Neural cell (in vitro differentiated cells): Measurements from ENCODE around the gene POLN. TPM values are rescaled to one million over a fixed set of nuclear protein-coding genes. Genes with fewer than 3 reads are reported as not detected.

Experiments
- H2AFZ ChIP-seq: fragments of 200-600, 300-800 bp; sonication (generic), shearing (Covaris generic); 2 replicates; pipeline ENCODE4 v1.6.0; 2014; ENCODE audit warnings: low read depth, mild to moderate bottlenecking, antibody characterized with exemption, low read length, moderate library complexity
- H3F3A ChIP-seq: fragments of 200-600 bp; shearing (Covaris generic); 2 replicates; pipeline ENCODE4 v1.6.1; 2016; ENCODE audit warnings: mild to moderate bottlenecking, moderate library complexity, mixed read lengths, antibody characterized with exemption, low read length; ENCODE audit not compliant: insufficient read depth, poor library complexity, severe bottlenecking
- H3K27ac ChIP-seq: fragments of 200-600, 300-800 bp; sonication (generic), shearing (Covaris generic); 2 replicates; pipeline ENCODE4 v1.5.1; 2014; ENCODE audit warnings: mild to moderate bottlenecking, low read length, moderate library complexity
- H3K27me3 ChIP-seq: fragments of 300-800, 200-600 bp; sonication (generic), shearing (Covaris generic); 2 replicates; pipeline ENCODE4 v1.6.0; 2014; ENCODE audit warnings: mild to moderate bottlenecking, low read depth, low read length, moderate library complexity; ENCODE audit not compliant: insufficient read depth
- H3K36me3 ChIP-seq: fragments of 300-800, 200-600 bp; sonication (generic), shearing (Covaris generic); 2 replicates; pipeline ENCODE4 v1.5.1; 2014; ENCODE audit warnings: mild to moderate bottlenecking, antibody characterized with exemption, low read length, moderate library complexity; ENCODE audit not compliant: insufficient read depth
- H3K4me2 ChIP-seq: fragments of 300-800, 200-600 bp; sonication (generic), shearing (Covaris generic); 2 replicates; pipeline ENCODE4 v1.6.0; 2014; ENCODE audit warnings: mild to moderate bottlenecking, low read length
- H3K4me3 ChIP-seq: fragments of 300-800, 200-600 bp; sonication (generic), shearing (Covaris generic); 2 replicates; pipeline ENCODE4 v1.5.1; 2014; ENCODE audit warnings: mild to moderate bottlenecking, low read length, moderate library complexity
- H3K79me2 ChIP-seq: fragments of 200-600 bp; shearing (Covaris generic); replicated peaks from 2 replicates; pipeline ENCODE4 v1.6.0; 2014; ENCODE audit warnings: mild to moderate bottlenecking, low read length, moderate library complexity; ENCODE audit not compliant: insufficient read depth
- H3K9ac ChIP-seq: fragments of 300-800, 200-600 bp; sonication (generic), shearing (Covaris generic); 2 replicates; pipeline ENCODE4 v1.6.1; 2016; ENCODE audit warnings: mild to moderate bottlenecking, low read length, mixed read lengths
- H3K9me2 ChIP-seq: fragments of 200-600 bp; shearing (Covaris generic); 2 replicates; pipeline ENCODE4 v1.6.1; 2016; ENCODE audit warnings: mild to moderate bottlenecking, low read length, mixed read lengths; ENCODE audit not compliant: insufficient read depth
- H3K9me3 ChIP-seq: fragments of 200-600, 300-800 bp; sonication (generic), shearing (Covaris generic); 2 replicates; pipeline ENCODE4 v1.6.1; 2016; ENCODE audit warnings: mild to moderate bottlenecking, mixed run types, low read length, moderate library complexity, mixed read lengths
- H4K20me1 ChIP-seq: fragments of 200-600 bp; shearing (Covaris generic); 2 replicates; pipeline ENCODE4 v1.6.1; 2016; ENCODE audit warnings: mild to moderate bottlenecking, mixed run types; ENCODE audit not compliant: insufficient read depth
- EP300 ChIP-seq: fragments of 450-650 bp; conservative IDR thresholded peaks from 2 replicates; pipeline ENCODE4 v1.6.1; 2014; ENCODE audit warnings: antibody characterized with exemption, mild to moderate bottlenecking, moderate library complexity; ENCODE audit not compliant: poor library complexity, severe bottlenecking
- EZH2 ChIP-seq: fragments of 200-600, 300-800 bp; shearing (Covaris generic), sonication (generic); IDR thresholded peaks from 2 replicates; pipeline ENCODE4 v1.6.1; 2014; ENCODE audit warnings: antibody characterized with exemption, low read length, borderline replicate concordance, mild to moderate bottlenecking; ENCODE audit not compliant: insufficient read depth, poor library complexity, severe bottlenecking
- MXI1 ChIP-seq: fragments of 450-650 bp; conservative IDR thresholded peaks from 2 replicates; pipeline ENCODE4 v1.6.1; 2014; ENCODE audit warnings: antibody characterized with exemption, mild to moderate bottlenecking; ENCODE audit not compliant: poor library complexity, severe bottlenecking
- POLR2AphosphoS5 ChIP-seq: IDR thresholded peaks from 2 replicates; pipeline ENCODE4 v1.6.1; 2012
- RAD21 ChIP-seq: fragments of 450-650 bp; conservative IDR thresholded peaks from 2 replicates; pipeline ENCODE4 v1.6.1; 2014; ENCODE audit warnings: antibody characterized with exemption, mild to moderate bottlenecking, moderate library complexity
- REST ChIP-seq: IDR thresholded peaks from 2 replicates; pipeline ENCODE4 v1.6.1; 2012; ENCODE audit warnings: borderline replicate concordance
- SMC3 ChIP-seq: fragments of 450-650 bp; conservative IDR thresholded peaks from 2 replicates; pipeline ENCODE4 v1.6.1; 2014; ENCODE audit warnings: antibody characterized with exemption, mild to moderate bottlenecking, moderate library complexity; ENCODE audit not compliant: poor library complexity
- TAF1 ChIP-seq: IDR thresholded peaks from 2 replicates; pipeline ENCODE4 v1.6.1; 2012; ENCODE audit warnings: low read depth
- polyA plus RNA-seq: library from polyadenylated mRNA; depleted of rRNA; stranded (reverse); fragments of >200 nt; gene quantifications from 2 replicates; pipeline ENCODE4 v1.2.3, GENCODE V29; 2014

Gene POLN
- polyA plus RNA-seq, 1 donor from 2014 or later, result 1.1 TPM

GRCh38 chr4:2180410-2180809 is 61.5 kb downstream of the POLN start:
- H3K79me2 ChIP-seq, result no peaks in the 10 kb centered on the region
- H3F3A ChIP-seq, result no peaks in the 10 kb centered on the region
- H3K36me3 ChIP-seq, result no peaks in the 10 kb centered on the region
- no peak overlapping the region for H3K4me3 ChIP-seq
- no peak overlapping the region for H3K27ac ChIP-seq
- no peak overlapping the region for H2AFZ ChIP-seq
- no peaks in the 10 kb centered on the region for H4K20me1 ChIP-seq
- H3K9me3 ChIP-seq, result peaks cover 2% of the 10 kb centered on the region
- no peaks in the 10 kb centered on the region for H3K27me3 ChIP-seq
- no peak overlapping the region for H3K4me2 ChIP-seq
- TF ChIP-seq SMC3 (no peak), TAF1 (no peak), MXI1 (no peak), EP300 (no peak), REST (no peak), POLR2AphosphoS5 (no peak)
- H3K9me2 ChIP-seq, result no peaks in the 10 kb centered on the region
- H3K9ac ChIP-seq, result no peak overlapping the region

- Histone ChIP-seq H4K20me1 (no peaks in the 10 kb centered on the region), H3K27me3 (no peaks in the 10 kb centered on the region), H3K79me2 (no peaks in the 10 kb centered on the region), H3K4me2 (no peak overlapping the region), H3F3A (no peaks in the 10 kb centered on the region), H3K9ac (no peak overlapping the region), H2AFZ (no peak overlapping the region), H3K4me3 (no peak overlapping the region), H3K36me3 (no peaks in the 10 kb centered on the region), H3K27ac (no peak overlapping the region), H3K9me2 (no peaks in the 10 kb centered on the region), H3K9me3 (peaks cover 2% of the 10 kb centered on the region)
- TF ChIP-seq EZH2 (no peak), POLR2AphosphoS5 (no peak)
Measured at GRCh38 chr4:2179717-2180116, 62.2 kb downstream of the POLN start.

GRCh38 chr4:2178986-2179385 is 62.9 kb downstream of the POLN start:
- peaks cover 2% of the 10 kb centered on the region for H3K9me3 ChIP-seq
- H3K27ac ChIP-seq, result no peak overlapping the region
- no peaks in the 10 kb centered on the region for H3K79me2 ChIP-seq
- no peaks in the 10 kb centered on the region for H3K9me2 ChIP-seq
- no peaks in the 10 kb centered on the region for H3F3A ChIP-seq
- no peaks in the 10 kb centered on the region for H3K36me3 ChIP-seq
- no peak overlapping the region for H2AFZ ChIP-seq
- H3K4me3 ChIP-seq, result no peak overlapping the region
- H3K4me2 ChIP-seq, result no peak overlapping the region
- no peaks in the 10 kb centered on the region for H4K20me1 ChIP-seq
- H3K27me3 ChIP-seq, result no peaks in the 10 kb centered on the region
- TF ChIP-seq RAD21 (no peak), EZH2 (no peak), REST (no peak)
- no peak overlapping the region for H3K9ac ChIP-seq
